Body of pancreas (tissue), 4 donors: Measurements from ENCODE around the gene PLCB1.

Source experiments
- POLR2A ChIP-seq, 3 donors: fragments of 450-650 bp; IDR thresholded peaks; one replicate each; pipeline ENCODE4 v1.6.1; 2016; ENCODE audit warnings: antibody characterized with exemption in 3 of 3, mild to moderate bottlenecking in 2 of 3
- TF ChIP-seq, protein P1 (sequence below), 7 experiments: fragments of 450-650 bp in 4 of 7; fragments of 200-600 bp in 3 of 7; sonication (generic) in 3 of 7; IDR thresholded peaks; one replicate each; pipeline ENCODE4 v1.5.1; 2016 to 2019; ENCODE audit warnings: antibody characterized with exemption in 7 of 7

DNA sequence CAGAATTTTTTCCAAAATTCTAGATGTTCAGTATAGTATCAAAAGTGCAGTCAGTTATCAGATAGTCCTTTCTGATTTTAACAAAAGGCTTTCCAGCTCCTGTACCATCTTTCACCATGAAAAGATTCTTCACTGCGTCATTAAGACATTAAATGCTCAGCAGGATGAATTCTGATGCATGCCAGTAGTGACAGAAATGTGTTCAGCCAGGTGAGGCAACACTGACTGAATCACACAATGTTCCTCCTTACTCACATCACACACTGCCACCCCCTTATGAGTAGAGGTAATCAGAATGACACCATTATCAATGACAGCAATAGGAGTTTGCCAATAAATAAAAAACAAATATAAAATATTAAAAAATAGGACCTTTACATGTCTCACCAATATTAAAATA, 510.2 kb downstream of the PLCB1 start:
- TF ChIP-seq POLR2A (IDR thresholded peaks at IDR 0.05) = no peak
- TF ChIP-seq, protein P1, sequence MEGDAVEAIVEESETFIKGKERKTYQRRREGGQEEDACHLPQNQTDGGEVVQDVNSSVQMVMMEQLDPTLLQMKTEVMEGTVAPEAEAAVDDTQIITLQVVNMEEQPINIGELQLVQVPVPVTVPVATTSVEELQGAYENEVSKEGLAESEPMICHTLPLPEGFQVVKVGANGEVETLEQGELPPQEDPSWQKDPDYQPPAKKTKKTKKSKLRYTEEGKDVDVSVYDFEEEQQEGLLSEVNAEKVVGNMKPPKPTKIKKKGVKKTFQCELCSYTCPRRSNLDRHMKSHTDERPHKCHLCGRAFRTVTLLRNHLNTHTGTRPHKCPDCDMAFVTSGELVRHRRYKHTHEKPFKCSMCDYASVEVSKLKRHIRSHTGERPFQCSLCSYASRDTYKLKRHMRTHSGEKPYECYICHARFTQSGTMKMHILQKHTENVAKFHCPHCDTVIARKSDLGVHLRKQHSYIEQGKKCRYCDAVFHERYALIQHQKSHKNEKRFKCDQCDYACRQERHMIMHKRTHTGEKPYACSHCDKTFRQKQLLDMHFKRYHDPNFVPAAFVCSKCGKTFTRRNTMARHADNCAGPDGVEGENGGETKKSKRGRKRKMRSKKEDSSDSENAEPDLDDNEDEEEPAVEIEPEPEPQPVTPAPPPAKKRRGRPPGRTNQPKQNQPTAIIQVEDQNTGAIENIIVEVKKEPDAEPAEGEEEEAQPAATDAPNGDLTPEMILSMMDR (IDR thresholded peaks at IDR 0.05) = no peak
